SH-SY5Y (cell line): Measurements from ENCODE around the gene NUP93.

Experiments
- GATA2 ChIP-seq: IDR thresholded peaks from 2 replicates; pipeline ENCODE4 v1.6.1; 2011; ENCODE audit warnings: mild to moderate bottlenecking, low read depth, low read length
- GATA3 ChIP-seq: IDR thresholded peaks from 2 replicates; pipeline ENCODE4 v1.6.1; 2011; ENCODE audit warnings: low read depth, mild to moderate bottlenecking, low read length, moderate library complexity

- no peak for TF ChIP-seq GATA2
- TF ChIP-seq GATA3, result no peak
These were observed 141.3 kb downstream of the NUP93 start for GRCh38 chr16:56871172-56871593.
